Activated T-cell treated with anti-CD3 and anti-CD28 coated beads, Interleukin-2, amount 50 U/mL, for 48 hours (primary cell): ENCODE data around the gene MPV17.
A peak's percentile ranks its signal among the peaks of the same experiment; 100 is the strongest.

Experiments used
- DNase-seq, 2 experiments: peaks; one replicate each; pipeline ENCODE4 v3.0.0-alpha.2; 2020

MPV17 gene

GRCh38 chr2:27263287-27264252 is 59.3 kb downstream of the MPV17 start:
- peak; percentile 41 to 44 for DNase-seq

DNA sequence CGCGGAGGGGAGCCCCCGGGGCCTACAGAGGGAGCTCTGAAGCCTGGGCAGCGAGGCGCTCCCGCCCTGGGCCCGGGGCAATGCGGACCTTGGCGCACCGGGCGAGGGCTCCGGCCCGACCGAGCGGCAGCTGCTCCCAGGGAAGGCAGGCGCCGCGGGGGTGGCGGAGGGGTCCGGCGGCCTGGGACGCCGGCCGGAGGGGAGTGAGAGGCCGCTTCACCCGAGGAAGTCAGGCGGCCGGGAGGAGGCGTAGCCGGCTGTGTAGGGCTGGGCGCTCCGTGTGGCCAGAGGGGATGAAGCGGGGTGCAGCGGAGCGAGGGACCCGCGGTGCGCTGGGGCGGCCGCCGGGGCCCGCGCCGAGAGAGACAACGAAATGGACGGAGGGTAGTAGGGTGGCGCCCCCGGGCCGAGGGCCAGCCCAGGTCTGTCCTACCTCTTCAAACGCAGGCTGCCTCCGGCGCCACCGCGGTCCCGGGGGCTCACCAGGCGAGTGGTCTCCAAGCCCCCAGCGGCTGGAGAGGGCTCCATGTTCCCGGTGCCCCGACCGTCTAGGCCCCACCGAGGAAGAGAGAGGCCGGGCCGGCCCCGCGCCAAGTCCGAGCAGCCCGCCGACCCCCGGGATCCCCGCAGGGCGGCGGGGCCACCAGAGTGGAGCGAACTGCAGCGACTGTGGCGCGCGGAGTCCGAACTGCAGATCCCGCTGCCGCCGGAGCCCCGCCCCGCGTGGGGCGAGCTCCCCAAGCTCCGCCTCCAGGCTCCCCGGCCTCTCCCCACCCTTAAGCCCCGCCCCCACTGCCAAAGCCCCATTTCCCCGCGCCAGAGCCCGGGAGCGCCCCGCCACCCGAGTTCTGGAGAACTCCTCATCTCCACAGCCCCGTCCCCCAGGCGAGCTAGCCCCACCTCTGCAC is 60.3 kb downstream of the MPV17 start, which contains the start of gene SLC30A3:
Gene SLC30A3, minus strand, starts transcription at position 669 of the 908 bp plus-strand sequence. Its CDS starts 141 bp downstream, at position 528.
- DNase-seq: peak; percentile 79 to 83

DNA sequence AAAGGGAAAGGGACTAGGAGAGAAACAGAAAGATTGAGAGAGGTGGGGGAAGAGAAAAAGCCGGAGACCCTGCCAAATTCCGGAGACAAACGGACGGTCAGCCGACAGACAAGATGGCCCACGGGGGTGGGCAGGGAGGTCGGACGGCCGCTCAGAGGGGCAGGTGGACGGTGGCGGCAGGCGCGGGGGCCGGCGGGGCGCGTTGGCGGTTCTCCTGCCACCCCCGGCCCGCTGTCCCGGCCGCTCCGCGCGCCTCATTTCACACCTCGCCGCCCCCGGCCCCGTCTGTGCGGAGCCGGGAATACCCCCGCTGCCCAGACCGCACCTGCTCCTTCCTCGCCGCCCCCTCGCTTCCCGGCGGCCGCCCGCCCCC is 61.0 kb downstream of the MPV17 start:
- DNase-seq: no peak

DNA sequence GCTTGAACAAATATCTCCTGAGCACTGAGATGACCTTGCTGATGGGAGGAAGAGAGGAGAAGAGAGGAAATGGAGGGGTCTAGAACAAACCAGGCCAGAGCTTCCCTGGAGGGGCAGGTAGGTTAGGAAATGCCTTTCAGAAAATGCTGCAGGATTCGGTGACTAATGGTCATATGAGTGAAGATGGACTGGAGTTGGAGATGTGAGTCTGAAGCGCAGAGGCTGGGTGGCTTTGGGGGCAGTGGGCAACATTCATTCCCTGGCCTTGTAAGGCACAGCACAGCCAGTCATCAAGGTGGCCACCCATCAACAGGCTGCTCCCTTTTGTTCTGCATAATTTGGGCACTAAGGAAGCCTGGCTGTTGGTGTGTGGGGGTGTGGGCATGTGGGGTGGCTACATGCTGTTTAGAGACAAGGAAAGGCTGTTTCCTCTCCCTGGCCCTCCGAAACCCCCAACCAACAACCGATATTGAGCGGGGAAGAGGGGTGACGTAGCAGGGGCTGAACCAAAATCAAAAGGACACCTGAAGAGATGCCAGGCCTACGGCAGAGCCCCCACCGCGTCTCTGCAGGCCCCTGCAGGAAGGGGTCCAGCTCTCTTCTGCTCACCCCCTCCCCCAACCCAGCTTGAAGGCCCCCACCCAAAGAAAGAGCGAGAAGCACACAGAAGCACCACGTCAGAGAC is 61.5 kb downstream of the MPV17 start:
- no peak for DNase-seq
